ENCODE data around the gene WDR88.
"Not testable (repeated sequence)": the region's sequence is repeated elsewhere in the genome, so short reads cannot be mapped to it uniquely, and the experiment has no call there.

Gene WDR88

GRCh38 chr19:33208371-33208895 lies 76.5 kb downstream of the WDR88 start:
- no peaks in the 10 kb centered on the region for H3K79me2 ChIP-seq (ENCODE audit: control insufficient read depth, low read length)
- no peaks in the 10 kb centered on the region for H3K4me1 ChIP-seq (ENCODE audit: control insufficient read depth, low read length)
- no peak overlapping the region for H3K27ac ChIP-seq (ENCODE audit: low read depth, low read length)
- no peak overlapping the region for H3K4me2 ChIP-seq (ENCODE audit: low read length)
- H3K4me3 ChIP-seq (ENCODE audit: low read length) = no peak overlapping the region
- no peaks in the 10 kb centered on the region for H3K27me3 ChIP-seq (ENCODE audit: control insufficient read depth, low read length)
- TF ChIP-seq EZH2phosphoT487 (IDR thresholded peaks at IDR 0.05; ENCODE audit: borderline replicate concordance, low read length) = no peak
- TF ChIP-seq CTCF (IDR thresholded peaks at IDR 0.05; ENCODE audit: low read depth, low read length, poor library complexity, severe bottlenecking) = no peak
- no peaks in the 10 kb centered on the region for H3K9me3 ChIP-seq (ENCODE audit: control insufficient read depth, insufficient read depth, low read length)
- H4K20me1 ChIP-seq (ENCODE audit: control insufficient read depth, insufficient read depth, low read depth, low read length) = no peaks in the 10 kb centered on the region
- no peaks in the 10 kb centered on the region for H3K9me2 ChIP-seq (replicated peaks; ENCODE audit: control insufficient read depth, low read length)
- H3K36me3 ChIP-seq (ENCODE audit: control insufficient read depth, low read length) = no peaks in the 10 kb centered on the region
- H3F3A ChIP-seq (ENCODE audit: control insufficient read depth, insufficient read depth) = no peaks in the 10 kb centered on the region

- no peaks in the 10 kb centered on the region for H3K9me2 ChIP-seq (replicated peaks; ENCODE audit: control insufficient read depth, low read length)
- H3K27ac ChIP-seq (ENCODE audit: low read depth, low read length) = no peak overlapping the region
- H3K4me2 ChIP-seq (ENCODE audit: low read length) = no peak overlapping the region
- no peaks in the 10 kb centered on the region for H3K27me3 ChIP-seq (ENCODE audit: control insufficient read depth, low read length)
- H4K20me1 ChIP-seq (ENCODE audit: control insufficient read depth, insufficient read depth, low read depth, low read length) = no peaks in the 10 kb centered on the region
- no peaks in the 10 kb centered on the region for H3F3A ChIP-seq (ENCODE audit: control insufficient read depth, insufficient read depth)
- H3K36me3 ChIP-seq (ENCODE audit: control insufficient read depth, low read length) = no peaks in the 10 kb centered on the region
- no peak overlapping the region for H3K4me3 ChIP-seq (ENCODE audit: low read length)
- H3K4me1 ChIP-seq (ENCODE audit: control insufficient read depth, low read length) = no peaks in the 10 kb centered on the region
- no peak for TF ChIP-seq CTCF (IDR thresholded peaks at IDR 0.05; ENCODE audit: low read depth, low read length, poor library complexity, severe bottlenecking)
- TF ChIP-seq EZH2phosphoT487 (IDR thresholded peaks at IDR 0.05; ENCODE audit: borderline replicate concordance, low read length) = no peak
- no peaks in the 10 kb centered on the region for H3K79me2 ChIP-seq (ENCODE audit: control insufficient read depth, low read length)
- H3K9me3 ChIP-seq (ENCODE audit: control insufficient read depth, insufficient read depth, low read length) = no peaks in the 10 kb centered on the region
Observed at GRCh38 chr19:33208904-33209849, 77.3 kb downstream of the WDR88 start.

- H3K79me2 ChIP-seq (ENCODE audit: control insufficient read depth, low read length); H3K4me2 ChIP-seq (ENCODE audit: low read length); H3K9me3 ChIP-seq (ENCODE audit: control insufficient read depth, insufficient read depth, low read length); H3K4me3 ChIP-seq (ENCODE audit: low read length); H3F3A ChIP-seq (ENCODE audit: control insufficient read depth, insufficient read depth); H4K20me1 ChIP-seq (ENCODE audit: control insufficient read depth, insufficient read depth, low read depth, low read length); H3K27me3 ChIP-seq (ENCODE audit: control insufficient read depth, low read length); H3K27ac ChIP-seq (ENCODE audit: low read depth, low read length); H3K4me1 ChIP-seq (ENCODE audit: control insufficient read depth, low read length); H3K36me3 ChIP-seq (ENCODE audit: control insufficient read depth, low read length); H3K9me2 ChIP-seq (replicated peaks; ENCODE audit: control insufficient read depth, low read length): not testable (repeated sequence)
Observed at GRCh38 chr19:33209850-33210230, 77.9 kb downstream of the WDR88 start.

- Histone ChIP-seq H3F3A (ENCODE audit: control insufficient read depth, insufficient read depth) (no peaks in the 10 kb centered on the region), H3K9me3 (ENCODE audit: control insufficient read depth, insufficient read depth, low read length) (no peaks in the 10 kb centered on the region), H3K27ac (ENCODE audit: low read depth, low read length) (no peak overlapping the region), H3K4me2 (ENCODE audit: low read length) (no peak overlapping the region), H4K20me1 (ENCODE audit: control insufficient read depth, insufficient read depth, low read depth, low read length) (no peaks in the 10 kb centered on the region), H3K9me2 (replicated peaks; ENCODE audit: control insufficient read depth, low read length) (no peaks in the 10 kb centered on the region), H3K27me3 (ENCODE audit: control insufficient read depth, low read length) (no peaks in the 10 kb centered on the region), H3K4me3 (ENCODE audit: low read length) (no peak overlapping the region), H3K4me1 (ENCODE audit: control insufficient read depth, low read length) (no peaks in the 10 kb centered on the region), H3K36me3 (ENCODE audit: control insufficient read depth, low read length) (no peaks in the 10 kb centered on the region), H3K79me2 (ENCODE audit: control insufficient read depth, low read length) (no peaks in the 10 kb centered on the region)
- TF ChIP-seq CTCF (IDR thresholded peaks at IDR 0.05; ENCODE audit: low read depth, low read length, poor library complexity, severe bottlenecking) (no peak), EZH2phosphoT487 (IDR thresholded peaks at IDR 0.05; ENCODE audit: borderline replicate concordance, low read length) (no peak)
Observed at GRCh38 chr19:33210266-33210940, 78.5 kb downstream of the WDR88 start.

Measured in DOHH2 (cell line).